Measurements from ENCODE around the gene ATF6. TPM values are rescaled to one million over a fixed set of nuclear protein-coding genes. Genes with fewer than 3 reads are reported as not detected.

ATF6 gene
- total RNA-seq, 1 donor from 2014 or later: 38.6 TPM

- H3K36me3 ChIP-seq (ENCODE audit: control insufficient read depth, insufficient read depth, low read length): no peaks in the 10 kb centered on the region
- no peak for DNase-seq (ENCODE audit: low read depth)
- no peaks in the 10 kb centered on the region for H3K27me3 ChIP-seq (ENCODE audit: control insufficient read depth, insufficient read depth, low read length)
- TF ChIP-seq CTCF (IDR thresholded peaks at IDR 0.05; ENCODE audit: insufficient read depth, low read length, poor library complexity, severe bottlenecking): no peak
- no peak overlapping the region for H3K4me3 ChIP-seq (ENCODE audit: low read depth, low read length)
Measured at GRCh38 chr1:161899091-161899490, 133.0 kb downstream of the ATF6 start.

GRCh38 chr1:161900160-161900559 is 134.0 kb downstream of the ATF6 start:
- no peaks in the 10 kb centered on the region for H3K36me3 ChIP-seq (ENCODE audit: control insufficient read depth, insufficient read depth, low read length)
- no peak for TF ChIP-seq CTCF (IDR thresholded peaks at IDR 0.05; ENCODE audit: insufficient read depth, low read length, poor library complexity, severe bottlenecking)
- no peak for DNase-seq (ENCODE audit: low read depth)
- H3K4me3 ChIP-seq (ENCODE audit: low read depth, low read length): no peak overlapping the region
- H3K27me3 ChIP-seq (ENCODE audit: control insufficient read depth, insufficient read depth, low read length): no peaks in the 10 kb centered on the region

DNA sequence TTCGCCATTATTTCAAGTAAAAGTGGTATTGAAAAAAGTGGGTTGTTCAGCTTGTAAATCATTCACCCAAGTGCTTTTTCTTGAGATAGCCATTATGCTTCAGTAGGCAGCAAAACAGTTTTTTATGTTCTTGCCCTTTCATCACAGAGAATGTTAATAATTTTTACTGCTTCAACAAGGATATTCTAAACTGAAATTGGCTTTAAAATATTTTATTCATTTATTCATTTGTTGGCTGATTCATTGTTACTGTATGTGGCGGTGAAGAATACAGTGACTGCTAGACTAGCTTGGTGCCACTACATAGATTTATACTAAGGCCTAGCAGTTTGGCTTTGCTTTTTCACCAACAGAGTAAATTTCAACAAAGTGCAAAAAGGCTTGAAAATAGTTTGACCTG is 136.1 kb downstream of the ATF6 start:
- Histone ChIP-seq H3K36me3 (ENCODE audit: control insufficient read depth, insufficient read depth, low read length) (no peaks in the 10 kb centered on the region), H3K27me3 (ENCODE audit: control insufficient read depth, insufficient read depth, low read length) (no peaks in the 10 kb centered on the region), H3K4me3 (ENCODE audit: low read depth, low read length) (no peak overlapping the region)
- no peak for TF ChIP-seq CTCF (IDR thresholded peaks at IDR 0.05; ENCODE audit: insufficient read depth, low read length, poor library complexity, severe bottlenecking)
- no peak for DNase-seq (ENCODE audit: low read depth)

DNA sequence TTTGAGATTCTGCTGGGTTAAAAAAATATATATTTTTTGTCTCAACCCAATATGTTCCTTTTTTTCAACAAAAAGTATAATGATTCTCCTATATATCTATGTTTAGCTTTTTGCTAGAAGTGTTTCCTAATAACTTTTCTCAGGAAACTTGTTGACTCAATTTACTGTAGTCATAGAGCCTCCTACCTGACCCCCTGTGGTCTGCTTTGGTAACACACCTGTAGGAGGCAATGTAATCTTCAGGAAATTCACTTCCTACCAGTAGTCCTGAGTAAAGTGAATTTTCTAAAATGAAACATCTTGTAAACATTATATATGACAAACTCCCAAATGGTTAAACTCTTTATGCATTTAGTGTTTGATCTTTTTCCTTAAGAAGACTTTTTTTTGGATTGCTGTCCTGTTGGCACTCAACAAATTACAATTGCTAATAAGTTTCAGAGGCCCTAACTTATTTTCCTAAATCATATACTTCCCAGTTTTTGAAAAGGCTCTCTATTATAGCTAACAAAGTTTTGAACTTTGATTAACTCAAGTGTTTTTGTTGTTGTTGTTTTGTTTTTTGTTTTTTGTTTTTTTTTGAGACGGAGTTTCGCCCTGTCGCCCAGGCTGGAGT is 139.3 kb downstream of the ATF6 start:
- TF ChIP-seq CTCF (IDR thresholded peaks at IDR 0.05; ENCODE audit: insufficient read depth, low read length, poor library complexity, severe bottlenecking): peak; percentile 48
- Histone ChIP-seq H3K4me3 (ENCODE audit: low read depth, low read length) (no peak overlapping the region), H3K27me3 (ENCODE audit: control insufficient read depth, insufficient read depth, low read length) (no peaks in the 10 kb centered on the region), H3K36me3 (ENCODE audit: control insufficient read depth, insufficient read depth, low read length) (no peaks in the 10 kb centered on the region)
- no peak for DNase-seq (ENCODE audit: low read depth)

GRCh38 chr1:161907265-161907664 is 141.1 kb downstream of the ATF6 start:
- Histone ChIP-seq H3K27me3 (ENCODE audit: control insufficient read depth, insufficient read depth, low read length) (no peaks in the 10 kb centered on the region), H3K36me3 (ENCODE audit: control insufficient read depth, insufficient read depth, low read length) (no peaks in the 10 kb centered on the region), H3K4me3 (ENCODE audit: low read depth, low read length) (no peak overlapping the region)
- no peak for DNase-seq (ENCODE audit: low read depth)
- TF ChIP-seq CTCF (IDR thresholded peaks at IDR 0.05; ENCODE audit: insufficient read depth, low read length, poor library complexity, severe bottlenecking): no peak

DNA sequence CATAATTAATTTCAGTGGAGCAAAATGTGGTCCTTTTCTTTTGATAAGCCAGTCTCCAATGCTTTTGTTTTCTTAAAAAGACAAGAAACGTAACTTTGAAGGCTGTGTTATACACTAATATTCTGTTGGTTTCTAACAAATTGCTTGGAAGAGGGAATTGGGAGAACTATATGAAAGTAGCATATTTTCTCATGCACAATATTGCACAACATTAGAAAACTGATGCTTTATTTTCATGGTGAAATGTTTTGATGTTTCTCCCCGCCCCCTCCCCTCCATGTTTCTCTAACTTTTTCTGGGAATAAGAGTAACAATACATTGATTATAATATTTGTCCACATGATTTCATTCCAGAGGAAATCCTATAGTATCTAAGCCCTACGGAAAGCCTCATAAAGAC is 142.1 kb downstream of the ATF6 start:
- Histone ChIP-seq H3K27me3 (ENCODE audit: control insufficient read depth, insufficient read depth, low read length) (no peaks in the 10 kb centered on the region), H3K4me3 (ENCODE audit: low read depth, low read length) (no peak overlapping the region), H3K36me3 (ENCODE audit: control insufficient read depth, insufficient read depth, low read length) (no peaks in the 10 kb centered on the region)
- no peak for DNase-seq (ENCODE audit: low read depth)
- TF ChIP-seq CTCF (IDR thresholded peaks at IDR 0.05; ENCODE audit: insufficient read depth, low read length, poor library complexity, severe bottlenecking): no peak

Measured in kidney epithelial cell (primary cell).